ENCODE data around the gene GIMAP8.

The GIMAP8 gene

DNA sequence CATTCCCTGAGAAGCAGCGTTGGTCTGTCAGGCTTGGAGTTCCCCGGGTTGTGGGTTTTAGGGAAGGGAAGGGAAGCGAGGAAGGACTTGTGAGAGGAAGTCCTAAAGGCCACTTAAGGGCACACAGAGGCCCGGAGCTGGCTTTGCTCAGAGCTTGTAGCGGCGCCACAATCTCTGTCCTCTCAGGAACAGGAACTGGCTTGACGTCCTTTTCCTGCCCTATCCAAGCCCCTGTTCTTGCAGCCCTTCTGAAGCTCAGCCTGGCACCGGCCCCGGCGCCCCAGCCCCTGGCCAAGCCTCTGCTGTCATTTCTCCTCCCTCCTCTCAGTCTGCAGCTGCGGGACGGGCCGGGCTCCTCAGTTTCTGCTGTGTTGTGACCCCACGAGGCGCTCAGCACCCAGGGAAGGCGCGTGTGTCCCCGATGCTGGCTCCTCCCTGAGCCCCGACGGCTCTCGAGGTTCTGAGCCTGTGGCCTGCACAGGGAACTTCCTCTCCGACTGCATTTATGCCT is at the start of gene GIMAP8:
TSS of gene GIMAP8 (plus strand) at position 140 of the 511 bp plus-strand sequence. CDS start 16,069 bp downstream, outside the sequence.
- peak; percentile 51 for DNase-seq (ENCODE audit: low spot score)

DNA sequence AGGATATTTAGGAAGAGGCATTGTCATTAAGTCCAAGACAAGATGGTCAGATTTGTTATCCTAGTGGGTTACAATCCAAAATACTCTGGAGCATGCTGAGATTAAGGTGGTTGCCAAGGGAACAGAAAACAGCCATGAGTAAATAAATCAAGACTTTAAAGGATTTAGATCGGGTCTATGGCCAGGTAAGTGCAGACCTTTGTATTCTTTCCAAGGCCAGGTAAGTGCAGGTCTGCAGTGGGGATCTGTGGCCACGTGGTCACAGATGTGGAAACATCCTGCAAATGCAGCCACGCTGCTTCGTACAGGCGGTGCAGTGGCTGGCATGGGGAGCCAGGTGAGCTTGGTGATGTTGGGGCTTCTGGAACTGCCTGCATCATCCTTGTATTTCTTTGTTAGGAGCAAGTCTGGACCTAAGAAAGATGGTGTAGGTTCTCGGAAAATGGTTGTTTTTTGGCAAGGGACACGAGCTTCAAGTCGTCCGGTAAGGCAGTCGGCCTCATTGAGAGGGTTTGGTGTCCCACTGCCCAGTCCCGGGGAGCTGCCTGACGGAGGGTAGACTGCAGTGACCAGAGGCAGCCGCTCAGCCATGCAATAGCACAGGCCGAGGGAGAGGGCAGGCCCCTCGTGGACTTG is 49.5 kb upstream of the GIMAP8 start:
- no peak for DNase-seq (ENCODE audit: low spot score)

DNA sequence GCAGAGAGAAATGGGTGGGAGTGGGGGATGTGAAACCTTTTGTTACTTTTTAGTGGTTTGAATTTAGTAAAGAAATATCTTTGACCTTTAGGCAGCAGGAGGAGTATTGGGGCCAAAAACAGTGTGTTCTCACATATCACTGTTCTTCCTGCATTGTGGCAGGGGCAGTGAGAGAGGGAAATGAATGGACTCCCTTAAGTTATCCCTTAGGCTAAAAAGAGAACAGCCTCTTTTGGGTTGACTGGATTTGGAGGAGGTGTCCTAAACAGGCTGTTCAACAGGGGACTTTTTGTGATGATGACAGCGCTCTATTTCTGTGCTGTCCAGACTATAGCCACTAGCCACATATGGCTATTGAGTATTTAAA is 49.0 kb upstream of the GIMAP8 start:
- DNase-seq (ENCODE audit: low spot score): no peak

DNA sequence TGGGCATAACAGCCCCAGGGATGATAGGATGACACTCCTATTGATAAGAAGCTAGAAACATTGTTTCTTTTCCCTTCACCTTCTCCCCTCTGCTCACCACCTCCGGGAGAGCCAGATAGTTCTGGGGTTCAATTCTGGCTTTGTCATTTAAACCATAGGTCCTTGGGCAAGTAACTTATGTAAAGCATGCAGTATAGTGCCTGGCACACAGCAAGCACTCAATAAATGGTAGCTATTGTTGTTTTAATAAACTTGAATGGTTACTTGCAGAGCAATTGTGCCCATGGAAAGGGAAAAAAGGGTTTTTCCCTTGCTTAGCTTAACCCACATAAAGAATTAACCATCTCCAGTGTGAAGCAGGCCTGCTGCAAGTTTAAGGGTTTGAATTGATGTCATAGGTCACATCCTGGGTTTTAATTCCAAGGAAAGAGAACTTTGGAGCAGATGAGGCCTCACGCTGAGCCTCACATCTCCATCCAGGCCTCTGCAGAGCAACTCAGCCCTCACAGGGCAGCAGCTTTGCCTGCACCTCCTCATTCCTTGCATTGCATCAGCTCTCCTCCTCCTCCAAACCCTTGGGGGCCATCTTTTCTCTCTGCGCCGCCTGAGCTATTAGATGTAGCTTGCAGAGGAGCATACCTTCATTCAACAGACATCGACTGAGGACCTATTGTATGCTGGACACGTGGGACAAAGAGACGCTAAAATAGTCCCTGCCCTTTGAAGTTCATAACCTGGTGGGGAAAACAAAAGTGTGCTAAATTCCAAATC is 48.4 kb upstream of the GIMAP8 start:
- no peak for DNase-seq (ENCODE audit: low spot score)

DNA sequence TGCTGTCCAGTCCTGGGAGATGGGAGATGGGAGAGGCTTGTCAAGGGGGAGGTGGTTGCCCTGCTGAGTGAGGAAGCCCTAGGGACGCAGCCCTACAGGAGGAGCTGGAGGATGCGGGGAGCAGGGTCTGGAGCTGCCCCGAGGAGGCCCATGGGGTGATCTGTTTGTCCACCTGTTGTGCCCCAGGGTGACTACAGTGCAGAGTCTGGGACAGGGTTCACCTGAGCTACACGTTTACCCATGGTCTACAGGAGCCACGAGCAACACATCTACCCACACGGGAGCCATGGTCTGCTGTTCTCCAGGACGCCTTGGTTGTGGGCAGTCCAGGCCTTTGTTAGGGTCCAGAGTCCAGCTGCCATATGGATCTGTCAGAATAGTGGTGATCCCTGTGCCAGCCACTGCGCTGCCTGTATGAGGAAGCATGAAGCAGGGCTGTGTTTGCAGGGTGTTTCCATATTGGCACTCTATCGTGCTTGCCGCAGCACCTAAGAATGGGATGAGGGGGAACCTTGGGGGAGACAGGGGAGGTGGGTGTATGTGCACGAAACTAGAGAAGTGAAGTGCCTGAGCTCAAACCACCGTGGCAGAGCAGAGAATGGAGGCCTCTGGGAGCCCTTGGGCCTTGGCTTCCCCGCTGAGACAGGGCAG is 47.6 kb upstream of the GIMAP8 start:
- no peak for DNase-seq (ENCODE audit: low spot score)

DNA sequence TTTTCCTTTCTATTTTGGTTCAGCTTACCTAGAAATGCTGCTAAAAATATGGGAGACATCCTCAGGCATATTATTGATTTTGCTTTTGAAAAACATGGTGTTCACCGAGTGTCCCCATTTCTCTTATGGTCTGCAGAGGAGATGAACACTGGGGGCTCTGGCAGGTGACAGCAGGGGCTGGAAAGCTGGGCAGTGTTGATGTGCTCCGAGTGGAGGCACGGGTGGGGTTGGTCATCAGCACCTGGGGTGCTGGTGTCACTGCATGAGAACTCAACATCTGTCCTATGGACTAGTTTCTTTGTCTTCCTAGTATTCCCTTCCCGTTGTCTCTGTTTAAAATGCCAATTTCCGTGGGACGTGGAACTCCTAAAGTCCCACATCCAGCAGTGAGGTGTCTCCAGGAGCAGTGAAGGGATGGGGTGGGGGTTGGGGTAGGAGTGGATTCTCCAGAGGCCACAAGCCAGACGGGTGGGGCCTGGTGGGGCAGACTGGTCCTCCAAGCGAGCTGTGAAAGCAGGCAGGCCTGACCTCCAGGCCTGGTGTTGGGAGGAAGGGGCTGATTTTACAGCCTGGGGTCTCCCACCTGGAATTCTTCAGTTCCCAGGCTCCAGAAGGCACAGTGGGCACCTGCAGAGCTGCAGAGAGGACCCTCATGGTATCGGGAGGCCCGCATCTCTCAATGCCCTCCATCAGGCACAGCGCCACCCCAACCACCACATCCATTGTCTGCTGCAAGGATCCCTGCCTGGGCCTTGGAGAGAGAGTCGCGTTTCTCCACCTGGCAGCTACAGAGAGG is 46.9 kb upstream of the GIMAP8 start:
- no peak for DNase-seq (ENCODE audit: low spot score)

DNA sequence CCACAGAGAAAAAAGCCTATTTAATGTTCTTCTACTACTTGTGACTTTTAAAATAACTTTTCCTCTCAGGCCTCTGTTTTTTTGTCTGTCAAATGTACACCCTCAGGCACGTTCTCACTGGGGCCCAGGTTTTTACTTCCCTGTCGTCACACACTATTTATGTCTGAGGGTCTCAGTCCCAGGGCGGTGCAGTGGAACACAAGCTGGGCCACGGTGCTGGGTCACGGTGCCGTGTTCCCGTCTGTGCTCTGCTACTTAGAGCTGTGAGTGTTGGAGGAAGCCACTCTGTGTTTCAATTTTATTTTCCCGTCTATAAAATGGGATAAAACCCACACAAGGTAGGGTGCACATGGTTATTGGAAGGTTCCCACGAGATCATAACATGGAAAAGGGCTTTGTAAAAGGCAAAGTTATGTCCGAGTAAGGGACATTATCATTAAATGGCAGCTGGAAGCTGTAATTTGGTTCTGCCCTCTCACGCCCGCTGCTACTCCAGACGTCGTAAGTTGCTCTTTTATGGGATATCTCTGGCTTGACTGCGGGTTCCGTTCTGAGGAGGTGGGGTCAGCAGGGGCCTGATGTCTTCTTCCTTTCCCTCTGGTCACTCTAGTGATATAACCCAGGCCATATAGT is 46.1 kb upstream of the GIMAP8 start:
- peak; percentile 71 for DNase-seq (ENCODE audit: low spot score)

DNA sequence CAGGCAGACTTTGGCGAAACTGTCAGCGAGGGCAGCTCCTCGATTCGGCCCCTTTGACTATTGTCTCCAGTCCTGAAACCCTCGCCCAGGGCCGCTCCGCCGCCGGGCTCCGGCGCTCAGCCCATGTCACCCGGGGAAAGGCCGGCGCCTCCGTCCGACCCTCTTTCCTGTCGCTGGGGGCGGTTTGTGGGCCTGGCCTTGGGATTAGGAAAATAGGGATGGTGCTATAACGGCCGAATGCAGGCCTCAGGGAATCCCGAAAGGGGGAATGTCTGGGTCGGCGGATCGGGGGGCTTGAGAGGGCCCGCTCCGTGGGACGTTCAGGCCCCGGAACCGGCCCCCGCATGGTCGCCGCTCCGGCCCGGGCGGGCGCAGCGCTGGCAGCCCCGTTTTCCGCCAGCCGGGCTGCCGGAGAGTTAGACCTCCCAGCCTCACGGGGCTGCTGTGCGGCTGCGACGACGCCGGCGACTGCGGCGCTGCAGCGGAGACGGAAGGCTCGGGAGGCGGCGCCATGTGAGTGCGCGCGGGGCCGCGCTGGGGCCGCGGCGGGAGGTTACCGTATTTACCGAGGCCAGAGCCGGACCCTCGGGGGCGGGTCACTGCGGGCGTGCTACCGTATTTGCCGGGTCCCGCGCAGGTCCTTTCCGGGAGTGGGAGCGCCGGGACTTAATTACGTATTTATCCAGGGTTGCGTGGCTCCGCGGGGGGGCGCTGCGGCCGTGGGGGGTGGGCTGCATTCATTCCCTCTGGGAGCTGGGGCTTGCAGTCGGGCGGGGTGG is 45.4 kb upstream of the GIMAP8 start:
- DNase-seq (ENCODE audit: low spot score): peak; percentile 91

DNA sequence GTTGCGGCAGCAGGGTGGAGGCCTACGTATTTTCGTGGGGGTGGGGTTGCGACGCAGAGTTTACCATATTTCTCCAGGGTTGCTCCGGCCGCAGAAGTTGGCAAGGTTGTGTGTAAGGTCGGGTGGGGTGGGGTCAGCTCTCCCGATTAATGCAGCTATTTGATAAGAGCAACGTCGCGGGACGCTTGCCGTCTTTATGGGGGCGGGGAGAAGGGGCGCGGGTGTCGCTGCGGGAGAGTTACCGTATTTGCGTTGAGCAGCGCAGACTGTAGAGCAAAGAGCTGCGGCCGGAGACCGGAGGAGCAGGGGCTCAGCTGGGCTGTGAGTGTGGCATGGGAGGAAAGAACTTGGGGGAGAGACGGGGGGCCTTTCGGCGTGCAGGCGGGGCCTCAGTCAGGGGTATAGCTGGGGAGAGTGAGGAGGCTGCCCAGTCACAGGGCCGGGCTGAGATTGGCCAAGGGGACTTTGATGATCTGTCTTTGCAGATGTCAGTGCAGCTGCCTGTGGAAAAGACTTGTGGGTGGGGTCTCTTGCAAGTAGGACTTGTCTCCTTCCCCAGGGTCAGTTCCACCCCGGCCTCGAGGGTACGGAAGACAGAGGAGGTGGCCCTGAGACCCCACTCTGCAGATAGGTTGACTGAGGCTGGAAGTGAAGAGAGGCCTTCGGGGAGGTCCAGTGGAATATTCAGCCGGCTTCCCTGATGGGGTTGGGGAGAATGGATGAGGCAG is 44.7 kb upstream of the GIMAP8 start:
- peak; percentile 91 for DNase-seq (ENCODE audit: low spot score)

DNA sequence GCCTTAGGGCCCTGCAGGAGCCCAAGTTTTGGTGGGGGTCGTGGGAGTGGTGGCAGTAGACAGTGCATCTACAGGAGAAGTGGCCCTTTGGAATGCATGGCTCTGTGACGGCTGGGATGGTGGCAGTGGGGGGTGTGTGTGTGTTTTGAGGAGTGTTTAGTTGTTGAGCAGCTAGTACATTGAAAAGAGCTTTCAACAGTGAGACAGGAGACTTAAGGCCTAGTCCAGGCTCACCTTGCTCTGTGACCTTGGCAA is 44.2 kb upstream of the GIMAP8 start:
- DNase-seq (ENCODE audit: low spot score): peak; percentile 67

DNA sequence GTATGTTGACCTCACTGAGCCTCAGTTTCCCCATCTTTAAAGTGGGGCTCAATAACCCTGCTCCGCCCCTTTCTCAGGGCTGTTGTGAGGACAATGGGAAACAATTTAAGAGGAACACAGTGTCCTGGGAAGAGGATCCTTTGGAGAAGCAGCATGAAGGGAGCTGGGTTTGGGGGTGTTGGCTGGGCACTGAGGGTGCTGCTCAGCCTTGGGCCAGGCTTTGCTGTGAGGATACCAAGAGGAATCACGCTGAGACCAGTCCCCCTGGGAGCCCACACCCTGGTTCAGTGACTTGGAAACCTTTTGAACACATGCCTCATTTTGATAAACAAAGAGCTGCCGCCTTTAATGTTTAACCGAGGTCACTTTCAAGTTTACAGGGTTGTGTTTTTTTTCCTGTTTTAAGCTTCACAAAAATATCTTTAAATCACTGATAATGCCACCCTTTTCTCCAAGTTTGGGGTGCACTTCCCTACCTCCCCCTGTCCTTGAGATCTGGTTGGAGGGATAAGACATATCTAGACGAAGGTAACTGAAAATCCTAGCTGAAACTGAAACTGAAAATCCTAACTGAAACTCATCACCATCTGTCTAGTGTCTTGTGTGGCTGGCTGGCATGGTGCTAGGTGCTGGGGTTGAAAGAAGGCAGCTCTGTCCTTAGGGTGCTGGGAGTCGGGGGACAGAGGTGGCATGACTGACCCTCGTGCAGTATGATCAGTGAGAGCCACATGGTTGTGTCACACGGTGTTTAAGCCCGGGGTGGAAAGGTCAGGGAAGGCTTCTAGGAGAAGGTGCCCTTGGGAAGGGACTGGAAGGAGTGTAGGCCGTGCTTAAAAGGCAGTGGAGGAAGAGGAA is 43.6 kb upstream of the GIMAP8 start:
- peak; percentile 94 for DNase-seq (ENCODE audit: low spot score)

DNA sequence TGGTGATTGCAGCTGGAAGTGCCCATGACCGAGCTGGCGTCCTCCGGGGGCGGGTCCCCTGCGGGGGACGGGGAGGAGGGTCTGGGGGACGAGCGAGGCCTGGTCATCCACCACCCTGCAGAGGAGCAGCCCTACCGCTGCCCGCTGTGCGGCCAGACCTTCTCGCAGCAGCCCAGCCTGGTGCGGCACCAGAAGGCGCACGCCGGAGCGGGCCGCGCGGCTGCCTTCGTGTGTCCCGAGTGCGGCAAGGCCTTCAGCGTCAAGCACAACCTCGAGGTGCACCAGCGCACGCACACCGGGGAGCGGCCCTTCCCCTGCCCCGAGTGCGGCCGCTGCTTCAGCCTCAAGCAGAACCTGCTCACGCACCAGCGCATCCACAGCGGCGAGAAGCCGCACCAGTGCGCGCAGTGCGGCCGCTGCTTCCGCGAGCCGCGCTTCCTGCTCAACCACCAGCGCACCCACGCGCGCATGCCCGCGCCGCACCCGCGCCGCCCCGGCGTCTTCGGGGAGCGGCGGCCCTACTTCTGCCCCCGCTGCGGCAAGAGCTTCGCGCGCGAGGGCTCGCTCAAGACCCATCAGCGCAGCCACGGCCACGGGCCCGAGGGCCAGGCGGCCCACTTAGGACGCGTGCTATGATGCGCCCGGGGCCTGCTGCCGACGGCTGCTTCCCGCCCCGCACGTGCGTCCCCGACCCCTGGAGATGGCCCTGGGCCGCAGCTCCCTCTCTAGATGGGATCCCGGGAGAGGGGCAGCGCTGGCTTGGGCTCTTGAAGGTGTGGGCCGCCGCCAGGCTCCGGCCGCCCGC is 42.6 kb upstream of the GIMAP8 start:
- no peak for DNase-seq (ENCODE audit: low spot score)

DNA sequence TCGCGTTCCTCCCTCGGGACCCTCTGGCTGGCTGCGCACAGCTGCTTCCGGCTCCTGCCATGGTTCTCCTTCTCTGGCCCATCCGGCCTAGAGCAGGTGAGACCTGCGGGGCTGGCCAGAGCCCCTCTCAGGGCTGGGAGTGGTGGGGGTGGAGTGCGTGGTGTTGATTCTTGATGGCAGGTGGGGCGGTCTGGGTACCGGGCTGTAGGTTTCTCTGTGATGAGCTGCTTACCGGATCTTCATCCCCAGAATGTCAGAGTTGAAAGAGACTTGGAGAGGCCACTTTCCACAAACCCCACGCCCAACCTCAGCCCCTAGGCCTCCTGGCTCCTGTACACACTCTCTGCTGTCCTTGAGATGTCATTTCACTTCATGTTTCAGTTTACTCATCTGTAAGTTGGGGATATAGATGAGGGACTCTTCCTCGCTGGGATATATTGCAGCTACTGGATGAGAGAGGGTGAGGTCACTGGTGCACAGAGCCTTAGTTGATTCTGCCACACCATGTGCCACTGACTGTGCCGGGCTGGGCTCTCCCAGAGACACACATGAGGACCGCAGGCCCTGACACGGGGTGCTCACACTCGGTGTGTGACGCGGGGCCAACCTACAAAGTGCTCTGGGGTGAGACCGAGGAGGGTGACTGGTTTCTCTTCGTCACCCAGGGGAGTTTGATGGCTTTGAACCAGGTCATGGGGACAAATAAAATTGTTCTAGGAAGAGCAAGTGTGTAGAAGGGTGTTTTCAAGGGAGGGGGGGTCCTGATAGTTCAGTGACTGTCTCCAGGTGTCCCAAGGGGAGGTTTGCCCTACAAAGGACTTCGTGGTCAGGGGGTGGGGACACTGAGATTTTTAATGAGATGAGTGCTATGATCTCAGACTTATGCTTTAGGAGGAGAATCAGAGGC is 41.8 kb upstream of the GIMAP8 start:
- peak; percentile 39 for DNase-seq (ENCODE audit: low spot score)

DNA sequence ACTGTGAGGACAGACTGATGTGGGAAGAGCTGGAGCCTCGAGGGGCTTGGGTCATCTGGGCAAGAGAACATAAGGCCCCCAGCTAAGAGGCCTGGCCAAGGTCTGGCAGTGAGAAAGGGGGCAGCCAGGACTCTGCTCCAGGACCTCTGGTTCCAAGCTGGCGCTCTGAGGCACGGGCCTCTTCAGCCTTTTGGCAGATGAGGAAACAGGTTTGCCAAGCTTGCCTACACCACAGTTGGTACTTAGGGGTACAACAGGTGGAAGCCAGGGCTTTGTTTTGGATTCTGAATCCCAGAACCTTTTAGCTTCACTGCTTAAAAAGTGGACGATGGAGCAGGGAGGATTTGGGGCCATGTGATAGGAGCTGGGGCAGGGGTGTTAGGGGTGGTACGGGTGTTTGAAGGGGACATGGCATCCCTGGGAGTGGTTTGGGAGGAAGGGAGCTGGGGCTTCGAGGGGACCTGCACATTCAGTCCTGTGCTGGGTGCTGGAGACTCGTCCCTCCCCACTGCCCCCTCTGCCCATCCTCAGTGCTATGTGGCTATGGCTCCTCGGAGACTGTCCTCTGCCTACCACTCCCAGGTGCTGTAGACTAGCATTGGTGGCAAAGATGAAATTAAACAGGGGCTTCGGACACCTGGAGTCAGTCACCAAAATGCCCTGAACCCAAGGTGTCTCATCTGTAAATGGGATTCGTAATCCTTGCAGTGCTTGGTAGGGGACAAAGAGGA is 41.0 kb upstream of the GIMAP8 start:
- no peak for DNase-seq (ENCODE audit: low spot score)

DNA sequence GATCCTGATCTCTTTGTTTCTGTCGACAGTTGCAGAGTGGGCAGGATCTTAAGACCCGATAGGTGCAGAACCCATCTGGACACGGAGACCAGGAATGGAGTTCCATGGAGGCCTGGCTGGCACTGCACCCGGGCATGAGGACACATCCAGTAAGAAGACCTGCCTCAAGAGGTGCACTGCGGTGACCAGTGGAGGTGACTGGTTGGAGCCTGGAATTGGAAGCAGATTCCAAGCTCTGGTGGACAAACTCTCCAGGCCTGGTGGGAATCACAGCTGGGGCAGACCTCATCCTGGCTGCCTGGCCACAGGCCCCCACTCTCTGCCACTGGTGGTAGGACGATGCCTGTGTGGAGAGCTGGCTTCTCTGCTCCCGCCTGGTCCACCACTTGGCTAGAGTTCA is 40.3 kb upstream of the GIMAP8 start:
- DNase-seq (ENCODE audit: low spot score): no peak

DNA sequence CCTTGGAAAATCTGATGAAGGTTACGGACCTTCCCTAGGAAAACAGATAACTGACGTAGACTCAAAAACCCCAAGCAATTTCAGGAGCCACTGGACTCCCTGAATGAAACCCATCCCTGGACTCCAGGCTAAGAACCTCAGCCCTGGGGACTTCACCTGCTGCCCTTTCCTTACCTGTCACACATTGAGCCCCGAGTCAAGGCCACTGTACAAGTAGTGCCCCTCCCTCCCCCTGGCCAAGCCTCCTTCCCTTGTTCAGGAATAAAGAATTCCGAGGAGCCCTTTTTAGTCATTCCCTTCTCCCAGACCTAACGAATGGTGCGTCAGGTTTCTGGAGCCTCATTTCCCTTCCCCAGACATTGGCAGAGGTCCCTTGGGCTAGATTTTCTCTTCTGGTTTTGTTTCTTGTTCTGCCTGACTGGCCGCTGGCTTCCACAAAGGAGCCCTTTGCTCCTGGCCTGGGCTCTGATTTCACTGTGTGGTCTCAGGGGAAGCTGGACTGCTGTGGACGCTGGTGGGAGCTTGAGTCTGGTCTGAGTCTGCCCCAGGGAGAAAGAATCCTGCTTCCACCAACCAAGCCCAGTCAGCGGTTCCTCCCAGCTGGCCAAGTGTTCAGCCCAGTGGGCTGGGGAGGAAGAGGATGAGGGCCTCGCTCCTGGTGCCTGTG is 39.6 kb upstream of the GIMAP8 start:
- no peak for DNase-seq (ENCODE audit: low spot score)
